Subcutaneous adipose tissue (tissue), 4 donors: Measurements from ENCODE around the gene MSI1. TPM values are rescaled to one million over a fixed set of nuclear protein-coding genes. Genes with fewer than 3 reads are reported as not detected.

Source experiments
- total RNA-seq, 4 donors: library from RNA; depleted of rRNA; stranded (reverse); fragments of >200 nt; gene quantifications; one replicate each; pipeline ENCODE4 v1.1.0, GENCODE V29; 2016
- TF ChIP-seq, protein P1 (sequence below): fragments of 450-650 bp; IDR thresholded peaks from one replicate; pipeline ENCODE4 v1.5.1; 2016; ENCODE audit warnings: low read depth, mild to moderate bottlenecking, control low read depth, antibody characterized with exemption, moderate library complexity

MSI1 gene
- total RNA-seq, result not detected

DNA sequence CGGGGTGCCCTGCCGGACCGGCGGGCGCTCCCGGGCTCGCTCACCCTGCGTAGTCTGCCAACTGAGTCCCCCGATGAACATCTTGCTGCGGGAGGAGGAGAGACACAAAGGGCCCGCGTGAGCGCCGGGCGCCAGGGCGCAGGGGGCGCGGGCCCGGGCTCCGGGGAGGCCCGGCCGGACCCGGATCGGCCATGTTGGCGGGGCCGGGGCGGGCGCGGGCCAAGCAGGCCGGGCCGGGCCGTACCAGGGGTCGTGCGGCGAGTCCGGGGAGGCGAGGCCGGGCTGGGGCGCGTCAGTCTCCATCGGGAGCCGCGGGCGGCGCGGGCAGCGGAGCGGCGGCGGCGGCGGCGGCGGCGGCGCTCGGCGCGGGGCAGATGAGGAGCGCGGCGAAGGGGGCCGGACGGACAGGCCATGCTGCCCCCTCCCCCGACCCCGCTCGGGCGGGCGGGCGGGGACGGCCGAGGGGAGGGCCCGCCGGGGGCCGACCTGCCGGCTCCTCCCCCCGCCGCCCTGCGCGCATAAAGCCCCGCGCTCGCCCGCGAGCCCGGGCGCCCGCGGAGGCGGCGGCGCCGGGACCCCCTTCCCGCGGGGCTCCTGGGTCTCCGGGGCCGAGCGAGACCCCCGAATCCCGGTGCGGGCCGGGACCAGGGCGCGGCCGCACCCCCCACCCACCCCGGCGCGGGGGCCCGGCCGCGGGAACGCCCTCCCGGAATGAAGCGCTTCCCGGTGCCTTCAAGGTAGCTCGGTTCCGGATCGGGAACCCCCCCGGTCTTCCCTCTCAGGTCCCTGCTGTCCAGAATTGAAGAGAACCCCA lies at the start of gene MSI1:
Gene MSI1, minus strand, starts transcription at position 376 of the 814 bp plus-strand sequence. Its CDS starts 73 bp downstream, at position 303.
- TF ChIP-seq, protein P1, sequence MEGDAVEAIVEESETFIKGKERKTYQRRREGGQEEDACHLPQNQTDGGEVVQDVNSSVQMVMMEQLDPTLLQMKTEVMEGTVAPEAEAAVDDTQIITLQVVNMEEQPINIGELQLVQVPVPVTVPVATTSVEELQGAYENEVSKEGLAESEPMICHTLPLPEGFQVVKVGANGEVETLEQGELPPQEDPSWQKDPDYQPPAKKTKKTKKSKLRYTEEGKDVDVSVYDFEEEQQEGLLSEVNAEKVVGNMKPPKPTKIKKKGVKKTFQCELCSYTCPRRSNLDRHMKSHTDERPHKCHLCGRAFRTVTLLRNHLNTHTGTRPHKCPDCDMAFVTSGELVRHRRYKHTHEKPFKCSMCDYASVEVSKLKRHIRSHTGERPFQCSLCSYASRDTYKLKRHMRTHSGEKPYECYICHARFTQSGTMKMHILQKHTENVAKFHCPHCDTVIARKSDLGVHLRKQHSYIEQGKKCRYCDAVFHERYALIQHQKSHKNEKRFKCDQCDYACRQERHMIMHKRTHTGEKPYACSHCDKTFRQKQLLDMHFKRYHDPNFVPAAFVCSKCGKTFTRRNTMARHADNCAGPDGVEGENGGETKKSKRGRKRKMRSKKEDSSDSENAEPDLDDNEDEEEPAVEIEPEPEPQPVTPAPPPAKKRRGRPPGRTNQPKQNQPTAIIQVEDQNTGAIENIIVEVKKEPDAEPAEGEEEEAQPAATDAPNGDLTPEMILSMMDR, result no peak

DNA sequence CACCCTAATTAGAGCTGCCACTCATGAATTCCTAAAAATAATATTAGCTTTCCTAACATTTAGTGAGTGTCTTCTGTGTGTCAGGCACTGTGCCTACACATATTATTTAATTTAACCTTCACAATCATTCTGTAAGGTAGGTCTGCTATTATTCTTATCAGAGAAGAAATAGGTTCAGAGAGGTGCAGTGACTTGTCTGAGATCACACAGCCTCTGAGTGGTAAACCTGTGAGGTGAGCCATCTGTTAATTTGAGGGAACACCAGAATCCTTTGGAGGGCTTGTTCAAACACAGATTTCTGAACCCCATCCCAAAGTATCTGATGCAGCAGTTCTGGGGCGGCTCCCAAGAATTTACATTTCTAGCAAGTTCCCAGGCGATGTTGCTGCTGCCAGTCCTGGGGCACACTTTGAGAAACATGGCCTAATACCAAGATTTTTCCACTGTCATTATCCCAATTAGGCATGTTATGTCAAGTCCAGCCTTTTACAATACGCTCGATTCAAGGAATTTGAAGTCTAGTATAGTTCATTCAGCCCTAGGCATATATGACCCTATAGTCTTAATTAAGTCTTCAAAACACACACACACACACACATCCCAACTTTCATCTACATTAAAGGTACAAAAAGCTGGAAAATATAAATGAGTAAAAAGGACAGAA lies 49.1 kb upstream of the MSI1 start:
- TF ChIP-seq, protein P1, result no peak

DNA sequence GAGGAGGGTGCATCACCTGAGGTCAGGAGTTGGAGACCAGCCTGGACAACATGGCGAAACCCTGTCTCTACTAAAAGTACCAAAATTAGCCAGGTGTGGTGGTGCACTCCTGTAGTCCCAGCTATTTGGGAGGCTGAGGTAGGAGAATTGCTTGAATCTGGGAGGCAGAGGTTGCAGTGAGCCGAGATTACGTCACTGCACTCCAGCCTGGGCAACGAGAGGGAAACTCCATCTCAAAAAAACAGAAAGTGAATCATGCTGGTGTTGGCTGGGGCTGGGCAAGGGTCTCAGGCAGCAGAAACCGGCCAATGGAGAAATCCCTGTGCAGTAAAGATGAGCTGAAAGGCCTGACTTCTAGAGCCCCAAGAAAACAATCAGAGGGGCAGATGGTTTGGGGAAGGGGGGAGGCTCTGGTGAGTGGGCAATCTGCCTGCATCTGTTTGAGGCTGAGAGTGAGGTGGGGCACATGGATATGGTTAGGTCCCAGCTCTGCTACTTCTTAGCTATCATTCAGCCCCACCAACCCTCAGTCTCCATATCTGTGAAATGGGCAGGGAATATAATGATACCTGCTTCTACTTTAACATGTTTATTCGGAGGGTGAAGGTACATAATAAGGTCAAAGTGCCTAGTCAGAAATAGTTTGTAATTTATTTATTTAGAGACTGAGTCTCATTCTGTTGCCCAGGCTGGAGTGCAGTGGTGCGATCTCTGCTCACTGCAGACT lies 47.7 kb upstream of the MSI1 start:
- TF ChIP-seq, protein P1, result no peak

GRCh38 chr12:120413901-120414695 lies 45.1 kb upstream of the MSI1 start:
- TF ChIP-seq, protein P1, result no peak

- TF ChIP-seq, protein P1, result no peak
Observed at GRCh38 chr12:120412421-120412820, 43.5 kb upstream of the MSI1 start.

DNA sequence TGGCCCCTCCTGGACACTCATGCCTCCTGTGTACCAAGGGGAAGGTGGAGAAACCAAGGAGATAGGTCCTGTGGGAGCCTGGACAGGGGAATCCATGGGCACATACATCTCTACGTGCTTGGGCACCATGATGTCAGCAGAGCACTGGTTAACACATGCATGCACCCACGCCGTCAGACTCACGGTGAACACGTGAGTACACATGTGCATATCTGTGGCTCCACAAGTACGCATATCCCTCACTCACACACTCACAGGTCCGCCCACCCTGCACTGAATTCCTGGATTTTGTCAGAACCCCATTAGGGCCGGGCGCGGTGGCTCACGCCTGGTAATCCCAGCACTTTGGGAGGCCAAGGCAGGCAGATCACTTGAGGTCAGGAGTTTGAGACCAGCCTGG lies 39.8 kb upstream of the MSI1 start:
- TF ChIP-seq, protein P1, result no peak
